ENCODE data around the gene RSU1. TPM values are rescaled to one million over a fixed set of nuclear protein-coding genes. Genes with fewer than 3 reads are reported as not detected.

RSU1 gene
- total RNA-seq, 1 donor: 94.1 TPM

DNA sequence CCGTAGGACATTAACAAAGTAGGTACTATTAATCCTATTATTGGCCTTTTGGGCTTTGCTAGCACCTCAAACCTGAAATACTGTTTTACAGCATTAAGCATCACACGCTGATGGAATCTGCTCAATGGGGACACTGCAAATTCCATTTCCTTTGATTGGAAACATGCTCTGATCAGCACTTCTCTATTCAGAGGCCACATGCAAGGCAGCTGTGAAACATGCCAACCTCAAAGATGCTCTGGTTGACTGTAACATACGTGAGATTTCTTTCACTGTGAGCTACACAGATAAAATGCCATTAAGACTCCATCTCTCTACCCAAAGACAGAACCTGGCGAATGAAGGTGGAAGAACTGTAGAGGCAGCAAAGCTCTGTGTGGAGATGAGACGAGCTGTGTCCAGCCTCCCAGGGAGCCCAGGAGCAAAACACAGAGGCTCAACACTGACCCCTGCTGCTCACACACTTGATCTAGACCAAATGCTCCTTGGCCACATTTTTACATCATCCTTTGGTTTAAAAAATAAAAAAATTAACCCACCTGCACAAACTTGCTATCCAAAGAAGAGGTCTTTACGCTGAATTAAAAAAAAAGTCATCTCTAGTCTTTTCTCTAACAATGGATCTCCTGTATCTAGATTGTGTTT lies 8.0 kb downstream of the RSU1 start:
- peaks cover 85% of the 10 kb centered on the region for H3K79me2 ChIP-seq (ENCODE audit: insufficient read depth, low read length)
- H3K4me2 ChIP-seq (ENCODE audit: insufficient read depth, low read length): no peak overlapping the region
- no peak overlapping the region for H2AFZ ChIP-seq (ENCODE audit: low read length)
- no peak overlapping the region for H3K27ac ChIP-seq (ENCODE audit: low read depth, low read length)
- no peaks in the 10 kb centered on the region for H3K9me3 ChIP-seq (ENCODE audit: low read depth, low read length)
- TF ChIP-seq CTCF (IDR thresholded peaks at IDR 0.05; ENCODE audit: extremely low read depth, low read depth, low read length): peak; percentile 79
- peaks cover 29% of the 10 kb centered on the region for H4K20me1 ChIP-seq (ENCODE audit: insufficient read depth, low read length)
- peak; percentile 79 for DNase-seq (ENCODE audit: insufficient read length, low spot score, missing footprints)
- no peaks in the 10 kb centered on the region for H3K27me3 ChIP-seq (ENCODE audit: insufficient read depth, low read length)
- no peaks in the 10 kb centered on the region for H3K36me3 ChIP-seq (ENCODE audit: insufficient read depth, low read length)
- H3K4me3 ChIP-seq (ENCODE audit: insufficient read depth, low read length): no peak overlapping the region
- H3K4me1 ChIP-seq (ENCODE audit: insufficient read depth, low read length): no peaks in the 10 kb centered on the region

DNA sequence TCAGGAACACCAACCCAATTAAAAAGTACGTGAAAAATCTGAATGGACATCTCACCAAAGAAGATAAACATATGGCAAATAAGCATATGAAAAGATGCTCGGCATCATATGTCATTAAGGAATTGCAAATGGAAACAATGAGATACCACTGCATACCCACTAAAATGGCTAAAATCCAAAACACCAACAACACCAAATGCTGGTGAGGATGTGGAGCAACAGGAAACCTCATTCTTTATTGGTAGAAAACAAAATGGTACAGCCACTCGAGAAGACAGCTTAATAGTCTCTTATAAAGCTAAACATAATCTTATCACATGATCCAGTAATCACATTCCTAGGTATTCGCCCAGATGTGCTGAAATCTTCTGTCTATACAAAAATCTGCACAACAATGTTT lies 13.1 kb downstream of the RSU1 start:
- H4K20me1 ChIP-seq (ENCODE audit: insufficient read depth, low read length): peaks cover 28% of the 10 kb centered on the region
- no peak for DNase-seq (ENCODE audit: insufficient read length, low spot score, missing footprints)
- H3K4me1 ChIP-seq (ENCODE audit: insufficient read depth, low read length): no peaks in the 10 kb centered on the region
- H3K9me3 ChIP-seq (ENCODE audit: low read depth, low read length): no peaks in the 10 kb centered on the region
- no peak overlapping the region for H3K4me3 ChIP-seq (ENCODE audit: insufficient read depth, low read length)
- H3K27ac ChIP-seq (ENCODE audit: low read depth, low read length): no peak overlapping the region
- TF ChIP-seq CTCF (IDR thresholded peaks at IDR 0.05; ENCODE audit: extremely low read depth, low read depth, low read length): no peak
- peaks cover 91% of the 10 kb centered on the region for H3K79me2 ChIP-seq (ENCODE audit: insufficient read depth, low read length)
- no peak overlapping the region for H3K4me2 ChIP-seq (ENCODE audit: insufficient read depth, low read length)
- no peaks in the 10 kb centered on the region for H3K36me3 ChIP-seq (ENCODE audit: insufficient read depth, low read length)
- no peak overlapping the region for H2AFZ ChIP-seq (ENCODE audit: low read length)
- H3K27me3 ChIP-seq (ENCODE audit: insufficient read depth, low read length): no peaks in the 10 kb centered on the region

GRCh38 chr10:16803464-16803863 lies 13.8 kb downstream of the RSU1 start:
- no peak for DNase-seq (ENCODE audit: insufficient read length, low spot score, missing footprints)
- H3K27ac ChIP-seq (ENCODE audit: low read depth, low read length): no peak overlapping the region
- no peak for TF ChIP-seq CTCF (IDR thresholded peaks at IDR 0.05; ENCODE audit: extremely low read depth, low read depth, low read length)

DNA sequence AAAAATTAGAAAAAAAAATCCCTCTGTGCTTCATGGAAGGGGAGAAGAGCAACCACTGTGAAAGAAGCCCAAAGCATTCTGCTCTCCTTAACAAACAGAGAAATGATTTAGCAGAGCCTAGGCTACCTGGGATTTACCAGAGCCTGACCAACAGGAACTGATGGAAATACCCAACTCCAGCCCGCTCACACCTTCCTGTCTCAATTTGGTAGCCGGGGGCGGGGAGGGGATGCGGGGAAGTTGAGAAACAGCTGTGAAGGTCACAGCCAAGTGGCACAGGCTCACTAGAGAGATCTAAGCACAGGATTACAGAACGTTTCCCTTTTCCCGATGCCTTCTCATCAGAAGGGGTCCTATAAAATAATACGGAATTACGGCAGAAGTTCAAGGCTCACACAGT lies 17.6 kb downstream of the RSU1 start:
- Histone ChIP-seq H3K79me2 (ENCODE audit: insufficient read depth, low read length) (peaks cover 93% of the 10 kb centered on the region), H3K4me3 (ENCODE audit: insufficient read depth, low read length) (no peak overlapping the region), H3K4me2 (ENCODE audit: insufficient read depth, low read length) (no peak overlapping the region), H3K9me3 (ENCODE audit: low read depth, low read length) (no peaks in the 10 kb centered on the region), H2AFZ (ENCODE audit: low read length) (no peak overlapping the region), H4K20me1 (ENCODE audit: insufficient read depth, low read length) (peaks cover 41% of the 10 kb centered on the region), H3K27me3 (ENCODE audit: insufficient read depth, low read length) (no peaks in the 10 kb centered on the region), H3K27ac (ENCODE audit: low read depth, low read length) (no peak overlapping the region), H3K4me1 (ENCODE audit: insufficient read depth, low read length) (no peaks in the 10 kb centered on the region), H3K36me3 (ENCODE audit: insufficient read depth, low read length) (no peaks in the 10 kb centered on the region)
- no peak for DNase-seq (ENCODE audit: insufficient read length, low spot score, missing footprints)
- TF ChIP-seq CTCF (IDR thresholded peaks at IDR 0.05; ENCODE audit: extremely low read depth, low read depth, low read length): no peak

More at GRCh38 chr10:16803464-16803863, 13.8 kb downstream of the RSU1 start:
- H3K9me3 ChIP-seq (ENCODE audit: low read depth, low read length): no peaks in the 10 kb centered on the region
- no peaks in the 10 kb centered on the region for H3K36me3 ChIP-seq (ENCODE audit: insufficient read depth, low read length)
- no peak overlapping the region for H3K4me3 ChIP-seq (ENCODE audit: insufficient read depth, low read length)
- peaks cover 23% of the 10 kb centered on the region for H4K20me1 ChIP-seq (ENCODE audit: insufficient read depth, low read length)
- no peaks in the 10 kb centered on the region for H3K4me1 ChIP-seq (ENCODE audit: insufficient read depth, low read length)
- H3K79me2 ChIP-seq (ENCODE audit: insufficient read depth, low read length): peaks cover 91% of the 10 kb centered on the region
- H2AFZ ChIP-seq (ENCODE audit: low read length): no peak overlapping the region
- H3K27me3 ChIP-seq (ENCODE audit: insufficient read depth, low read length): no peaks in the 10 kb centered on the region
- no peak overlapping the region for H3K4me2 ChIP-seq (ENCODE audit: insufficient read depth, low read length)
